ENCODE measurements around the gene FAM50A.

DNA sequence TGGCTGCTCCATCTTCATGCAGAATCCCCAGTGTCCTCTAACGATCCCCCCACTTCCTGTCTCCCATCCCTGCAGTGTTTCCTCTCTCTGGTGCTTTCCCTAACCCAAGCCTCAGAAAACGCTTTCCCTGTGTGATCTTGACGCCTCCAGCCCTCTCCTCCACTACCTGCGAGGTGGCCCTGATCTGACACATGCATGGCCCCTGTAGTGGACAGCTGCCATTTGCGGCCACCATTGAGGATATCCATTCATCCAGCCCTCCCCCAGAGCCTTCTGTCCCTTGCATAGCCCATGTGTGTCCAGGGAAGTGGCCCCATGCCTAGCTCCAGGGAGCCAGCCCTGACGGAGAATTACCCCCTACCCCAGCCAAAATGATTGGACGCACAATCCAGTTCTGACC, 39.4 kb downstream of the FAM50A start:
- TF ChIP-seq POLR2A (IDR thresholded peaks at IDR 0.05; ENCODE audit: low read depth, low read length) (no peak), TAF1 (IDR thresholded peaks at IDR 0.05; ENCODE audit: borderline replicate concordance, low read depth, low read length) (no peak)
